Retinal pigment epithelial cell (primary cell): ENCODE measurements around the gene ANO4.
A peak's percentile ranks its signal among the peaks of the same experiment; 100 is the strongest.

Source experiments
- DNase-seq: peaks from one replicate; pipeline ENCODE4 v3.0.0-alpha.2; 2010; ENCODE audit warnings: low read depth
- H3K4me3 ChIP-seq: 2 replicates; pipeline ENCODE4 v1.5.1; 2011; ENCODE audit warnings: mild to moderate bottlenecking, low read length, control low read depth, moderate library complexity
- TF ChIP-seq, protein P1 (sequence below): conservative IDR thresholded peaks from 2 replicates; pipeline ENCODE4 v1.5.1; 2011; ENCODE audit warnings: low read depth, low read length, control low read depth, inconsistent platforms

The ANO4 gene

DNA sequence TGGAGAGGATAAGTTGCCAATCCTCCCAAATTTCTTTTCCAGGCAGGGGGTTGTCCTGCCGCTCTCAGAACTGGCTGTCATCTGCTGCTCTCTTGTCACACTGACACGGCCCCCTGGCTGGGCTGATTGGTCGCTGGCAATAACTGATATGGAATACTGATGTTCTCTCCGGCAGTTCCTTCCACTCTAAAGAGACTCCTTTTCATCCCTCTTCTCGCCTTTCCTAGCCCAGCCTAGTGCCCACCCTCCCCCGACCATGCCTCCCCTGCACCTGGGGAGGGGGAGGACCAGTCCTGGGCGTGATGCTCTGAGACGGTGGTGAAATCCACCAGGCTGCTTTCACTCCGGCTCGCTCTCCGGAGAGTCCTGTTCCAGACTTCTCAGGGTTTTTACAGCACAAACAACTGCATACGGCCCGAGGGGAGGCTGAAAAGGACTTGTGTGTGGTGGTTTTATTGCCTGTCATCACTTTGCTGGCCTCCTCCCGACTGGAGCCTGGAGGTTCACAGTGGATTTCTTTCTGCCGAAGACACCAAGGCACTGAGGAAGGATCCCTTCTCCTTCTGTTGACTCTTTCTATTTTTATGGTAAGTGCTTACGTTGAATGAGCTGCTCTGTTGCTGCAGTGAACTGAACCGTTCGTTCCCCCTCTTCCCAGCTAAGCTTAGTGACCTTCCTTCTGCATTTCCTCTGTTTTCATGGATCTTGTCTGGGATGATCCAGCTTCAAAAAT lies at the start of gene ANO4:
Gene ANO4, plus strand, starts transcription at position 336 of the 733 bp plus-strand sequence. CDS start 107,010 bp downstream, outside the sequence.
- TF ChIP-seq, protein P1, sequence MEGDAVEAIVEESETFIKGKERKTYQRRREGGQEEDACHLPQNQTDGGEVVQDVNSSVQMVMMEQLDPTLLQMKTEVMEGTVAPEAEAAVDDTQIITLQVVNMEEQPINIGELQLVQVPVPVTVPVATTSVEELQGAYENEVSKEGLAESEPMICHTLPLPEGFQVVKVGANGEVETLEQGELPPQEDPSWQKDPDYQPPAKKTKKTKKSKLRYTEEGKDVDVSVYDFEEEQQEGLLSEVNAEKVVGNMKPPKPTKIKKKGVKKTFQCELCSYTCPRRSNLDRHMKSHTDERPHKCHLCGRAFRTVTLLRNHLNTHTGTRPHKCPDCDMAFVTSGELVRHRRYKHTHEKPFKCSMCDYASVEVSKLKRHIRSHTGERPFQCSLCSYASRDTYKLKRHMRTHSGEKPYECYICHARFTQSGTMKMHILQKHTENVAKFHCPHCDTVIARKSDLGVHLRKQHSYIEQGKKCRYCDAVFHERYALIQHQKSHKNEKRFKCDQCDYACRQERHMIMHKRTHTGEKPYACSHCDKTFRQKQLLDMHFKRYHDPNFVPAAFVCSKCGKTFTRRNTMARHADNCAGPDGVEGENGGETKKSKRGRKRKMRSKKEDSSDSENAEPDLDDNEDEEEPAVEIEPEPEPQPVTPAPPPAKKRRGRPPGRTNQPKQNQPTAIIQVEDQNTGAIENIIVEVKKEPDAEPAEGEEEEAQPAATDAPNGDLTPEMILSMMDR: no peak

GRCh38 chr12:100745378-100746071 lies 49.1 kb upstream of the ANO4 start:
- DNase-seq: no peak
- H3K4me3 ChIP-seq: no peak overlapping the region
- TF ChIP-seq, protein P1: no peak

More for the DNA sequence above, at the start of gene ANO4:
- DNase-seq: no peak
- H3K4me3 ChIP-seq: peak within 1 kb of the TSS; percentile 9

DNA sequence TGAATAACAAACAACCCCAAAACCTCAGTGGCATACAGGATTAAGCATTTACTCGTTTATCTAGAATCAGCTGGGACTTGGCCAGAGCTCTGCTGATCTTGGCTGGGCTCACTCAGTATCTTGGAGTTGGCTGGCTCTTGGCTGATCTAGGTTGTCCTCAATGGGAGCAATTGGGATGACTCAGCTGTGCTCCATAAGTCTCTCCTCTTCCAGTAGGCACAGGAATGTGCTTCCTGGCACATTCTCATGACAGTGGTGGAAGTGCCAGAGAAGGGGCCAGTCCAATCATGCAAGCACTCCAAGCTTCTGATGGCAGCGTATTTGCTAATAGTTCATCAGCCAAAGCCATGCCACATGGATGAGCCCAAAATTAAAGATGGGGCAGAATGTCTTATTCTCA lies 41.7 kb upstream of the ANO4 start:
- no peak for DNase-seq
- TF ChIP-seq, protein P1: no peak
- H3K4me3 ChIP-seq: no peak overlapping the region

DNA sequence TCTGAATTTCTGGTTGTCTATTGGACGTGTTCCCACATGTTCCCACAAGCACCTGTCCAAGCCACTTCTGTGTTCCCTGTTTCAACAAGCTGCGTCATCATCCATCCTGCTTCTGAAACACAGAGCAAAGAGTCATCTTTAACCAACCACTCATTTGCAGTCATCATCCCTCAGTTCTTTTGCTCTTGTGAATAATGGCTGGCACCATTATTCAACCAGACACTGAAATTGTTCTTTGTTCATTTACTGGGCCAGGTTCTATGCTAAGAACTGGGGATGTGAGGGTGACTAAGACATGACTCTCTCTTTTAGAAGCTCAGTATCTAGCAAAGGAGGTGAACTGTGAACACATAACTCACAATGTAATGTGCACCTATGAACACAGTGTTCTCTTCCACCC lies 40.7 kb upstream of the ANO4 start:
- no peak overlapping the region for H3K4me3 ChIP-seq
- no peak for DNase-seq
- TF ChIP-seq, protein P1: no peak

- H3K4me3 ChIP-seq: no peak overlapping the region
- TF ChIP-seq, protein P1: no peak
- no peak for DNase-seq
Observed at GRCh38 chr12:100755186-100755585, 39.4 kb upstream of the ANO4 start.

GRCh38 chr12:100758083-100758482 lies 36.5 kb upstream of the ANO4 start:
- no peak overlapping the region for H3K4me3 ChIP-seq
- DNase-seq: no peak
- TF ChIP-seq, protein P1: no peak

DNA sequence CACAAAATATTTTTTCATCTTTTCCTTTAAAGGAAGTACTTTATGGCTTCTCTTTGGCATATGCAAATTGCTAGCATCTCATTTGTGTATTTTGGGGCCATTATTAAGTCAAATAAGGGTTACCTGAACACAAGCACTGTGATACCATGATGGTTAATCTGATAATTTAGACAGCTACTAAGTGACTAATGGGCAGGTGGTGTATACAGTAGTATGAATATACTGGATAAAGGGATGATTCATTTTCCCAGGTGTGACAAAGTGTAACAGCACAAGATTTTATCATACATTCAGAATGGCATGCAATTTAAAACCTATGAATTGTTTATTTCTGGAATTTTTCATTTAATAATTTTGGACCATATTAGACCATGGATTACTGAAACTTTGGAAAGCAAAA lies 27.2 kb upstream of the ANO4 start:
- TF ChIP-seq, protein P1: no peak
- no peak for DNase-seq
- H3K4me3 ChIP-seq: no peak overlapping the region
